ENCODE results near the gene MAML3.

GRCh38 chr4:140109737-140110136, 44.2 kb downstream of the MAML3 start:
- no peak for TF ChIP-seq POLR2A (IDR thresholded peaks at IDR 0.05)
- TF ChIP-seq POLR2AphosphoS5 (IDR thresholded peaks at IDR 0.05), result no peak
- TF ChIP-seq CTCF (IDR thresholded peaks at IDR 0.05 in 8 of 11, conservative IDR thresholded peaks at IDR 0.05 in 3 of 11), result no peak

All from spleen (tissue), 7 donors.